Measurements from ENCODE around the gene DCUN1D3.
"Not testable (repeated sequence)": the region's sequence is repeated elsewhere in the genome, so short reads cannot be mapped to it uniquely, and the experiment has no call there.

Gene DCUN1D3, protein sequence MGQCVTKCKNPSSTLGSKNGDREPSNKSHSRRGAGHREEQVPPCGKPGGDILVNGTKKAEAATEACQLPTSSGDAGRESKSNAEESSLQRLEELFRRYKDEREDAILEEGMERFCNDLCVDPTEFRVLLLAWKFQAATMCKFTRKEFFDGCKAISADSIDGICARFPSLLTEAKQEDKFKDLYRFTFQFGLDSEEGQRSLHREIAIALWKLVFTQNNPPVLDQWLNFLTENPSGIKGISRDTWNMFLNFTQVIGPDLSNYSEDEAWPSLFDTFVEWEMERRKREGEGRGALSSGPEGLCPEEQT

DNA sequence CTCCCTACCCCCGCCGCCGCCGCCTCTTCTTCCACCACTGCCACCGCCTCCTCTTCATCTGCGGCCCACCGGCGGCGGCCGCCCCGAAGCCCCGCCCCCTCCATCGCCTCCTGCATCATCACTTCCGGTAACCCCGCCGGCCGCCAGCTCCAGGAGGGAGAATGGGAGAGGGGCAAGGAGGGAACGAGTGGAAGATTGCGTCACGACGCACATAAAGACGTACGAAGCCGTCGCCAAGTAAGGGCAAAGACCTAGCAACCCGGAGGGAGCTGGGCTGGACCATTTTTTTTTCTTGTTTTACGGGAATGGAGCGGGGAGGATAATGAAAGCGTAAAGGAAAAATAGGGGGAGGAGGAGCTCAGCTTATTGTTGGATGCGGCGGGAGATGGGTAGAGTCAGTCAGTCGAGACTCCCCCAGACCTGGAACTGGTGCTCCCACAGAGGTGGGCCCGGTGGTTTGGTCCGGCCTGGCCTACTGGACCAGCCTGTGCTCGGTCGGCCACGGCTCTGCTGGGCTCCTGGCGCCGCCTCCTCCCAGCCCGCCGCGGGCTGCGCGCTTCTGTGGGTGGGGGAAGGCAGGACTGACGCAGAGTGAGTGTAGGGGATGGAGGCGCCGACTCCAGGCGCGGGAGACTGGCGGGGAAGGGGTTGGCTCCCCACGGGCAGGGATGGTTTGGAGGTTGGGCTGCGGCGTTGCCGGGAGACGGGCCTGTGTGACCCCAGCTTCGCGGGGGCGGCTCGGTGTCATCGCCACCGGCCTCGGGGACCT lies at the start of gene DCUN1D3, which contains the start of gene LYRM1:
TSS of gene DCUN1D3 (minus strand) at position 60 of the 769 bp plus-strand sequence. CDS start 37,820 bp downstream, outside the sequence.
TSS of gene LYRM1 (plus strand) at position 473 of the 769 bp plus-strand sequence. CDS start 14,785 bp downstream, outside the sequence.
- peak; percentile 63 for DNase-seq

GRCh38 chr16:20949660-20950059 lies 49.5 kb upstream of the DCUN1D3 start:
- no peak for DNase-seq

DNA sequence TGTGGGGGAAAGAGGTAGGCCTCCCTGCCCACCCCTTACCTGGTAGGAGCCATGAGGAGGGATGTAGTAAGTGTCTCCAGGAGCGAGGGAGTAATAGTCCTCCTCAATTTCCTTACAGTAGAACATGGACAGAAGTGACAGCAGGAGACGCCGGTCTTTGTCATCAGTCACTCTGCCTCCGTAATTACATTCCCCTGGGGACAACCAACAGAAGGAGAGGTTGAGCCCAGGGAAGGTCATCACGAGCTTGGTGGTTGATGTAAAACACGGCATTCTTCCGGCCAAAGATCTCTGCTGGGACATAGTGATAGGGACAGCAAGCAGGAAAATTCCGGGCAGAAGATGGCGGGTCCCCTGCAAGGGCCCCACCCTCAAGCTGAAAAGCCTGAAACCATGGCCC lies 48.3 kb upstream of the DCUN1D3 start:
- DNase-seq = no peak

DNA sequence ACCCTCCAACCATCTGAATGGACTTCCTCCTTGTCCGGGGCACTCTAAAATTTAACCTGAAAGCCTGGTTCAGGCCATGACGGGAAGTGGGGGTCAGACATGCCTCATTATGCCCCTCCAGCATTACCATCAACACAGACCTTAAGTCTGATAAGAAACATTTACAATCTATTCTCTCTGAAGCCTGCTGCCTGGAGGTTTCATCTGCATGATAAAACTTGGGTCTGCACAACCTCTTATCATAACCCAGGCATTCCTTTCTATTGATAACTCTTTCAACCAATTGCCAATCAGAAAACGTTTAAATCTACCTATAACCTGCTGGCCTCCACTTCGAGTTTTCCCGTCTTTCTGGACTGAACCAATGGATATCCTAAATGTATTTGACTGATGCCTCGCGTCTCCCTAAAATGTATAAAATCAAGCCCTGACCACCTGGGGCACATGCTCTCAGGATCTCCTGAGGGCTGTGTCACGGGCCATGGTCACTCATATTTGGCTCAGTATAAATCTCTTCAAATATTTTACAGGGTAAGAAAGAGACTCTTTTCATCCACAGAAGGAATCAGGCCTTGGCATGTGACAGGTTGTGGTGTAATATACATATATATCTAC lies 46.0 kb upstream of the DCUN1D3 start:
- no peak for DNase-seq

GRCh38 chr16:20945575-20945875 lies 45.4 kb upstream of the DCUN1D3 start:
- DNase-seq = not testable (repeated sequence)

GRCh38 chr16:20944861-20945574 lies 44.9 kb upstream of the DCUN1D3 start:
- DNase-seq = no peak

- DNase-seq = no peak
These were observed 42.1 kb upstream of the DCUN1D3 start for GRCh38 chr16:20942256-20942655.

DNA sequence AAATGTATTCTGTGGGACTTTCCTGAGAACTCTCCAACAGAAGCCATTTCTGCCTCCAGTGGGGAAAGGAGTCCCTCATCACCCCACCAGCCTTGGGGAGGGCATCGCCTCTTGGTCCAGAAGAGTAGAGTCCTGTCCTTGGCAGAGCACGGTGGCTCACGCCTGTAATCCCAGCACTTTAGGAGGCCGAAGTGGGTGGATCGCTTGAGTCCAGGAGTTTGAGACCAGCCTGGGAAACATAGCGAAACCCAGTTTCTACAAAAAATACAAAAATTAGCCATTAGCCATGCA lies 41.4 kb upstream of the DCUN1D3 start:
- no peak for DNase-seq

DNA sequence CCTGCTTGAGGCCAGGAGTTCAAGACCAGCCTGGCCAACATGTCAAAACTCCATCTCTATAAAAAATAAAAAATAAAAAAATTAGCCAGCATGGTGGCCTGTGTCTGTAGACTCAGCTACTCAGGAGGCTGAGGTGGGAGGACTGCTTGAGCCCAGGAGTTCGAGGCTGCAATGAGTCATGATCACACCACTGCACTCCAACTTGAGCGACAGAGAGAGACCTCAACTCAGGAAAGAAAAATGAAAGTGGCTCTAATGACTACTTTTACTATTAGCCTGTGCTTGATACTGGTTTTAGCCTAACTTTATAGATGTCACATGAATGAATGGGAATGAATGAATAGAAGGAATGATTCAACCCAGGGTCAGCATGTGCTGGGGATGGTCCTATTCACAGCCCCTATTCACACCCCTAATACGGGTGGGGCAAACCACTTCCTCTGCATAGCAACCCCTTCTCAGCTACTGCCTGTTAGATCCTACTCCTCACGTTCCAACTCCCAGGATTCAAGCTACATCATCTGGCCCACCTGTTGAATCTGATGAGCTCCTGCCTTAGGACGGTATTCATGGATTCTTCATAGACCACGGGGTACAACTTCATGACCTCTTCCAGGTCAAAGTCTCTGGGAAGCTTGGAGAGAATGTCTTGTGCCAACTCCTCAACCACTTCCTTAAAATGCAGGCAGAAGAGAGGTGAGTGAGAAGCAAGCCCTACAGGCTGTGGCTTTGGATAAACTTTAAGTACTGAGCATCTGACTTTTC lies 40.9 kb upstream of the DCUN1D3 start:
- DNase-seq = no peak

DNA sequence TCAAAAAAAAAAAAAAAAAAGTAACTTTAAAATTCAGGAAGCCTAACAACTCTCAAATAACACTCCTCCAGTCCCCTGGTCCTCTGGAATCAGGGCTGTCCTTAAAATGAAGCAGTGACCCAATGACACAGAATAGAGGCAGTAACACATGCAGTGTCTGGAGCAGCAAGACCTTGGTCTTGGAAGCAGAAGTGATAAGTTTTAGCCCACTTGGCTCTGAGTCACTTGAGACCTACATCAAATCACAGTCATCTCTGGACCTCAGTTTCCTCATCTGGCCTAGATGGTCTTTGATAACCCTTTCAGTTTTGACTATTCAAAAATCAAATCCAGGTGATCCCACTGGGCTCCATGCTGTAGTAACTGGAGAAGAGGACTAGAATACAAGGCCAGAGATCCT lies 39.5 kb upstream of the DCUN1D3 start:
- no peak for DNase-seq

DNA sequence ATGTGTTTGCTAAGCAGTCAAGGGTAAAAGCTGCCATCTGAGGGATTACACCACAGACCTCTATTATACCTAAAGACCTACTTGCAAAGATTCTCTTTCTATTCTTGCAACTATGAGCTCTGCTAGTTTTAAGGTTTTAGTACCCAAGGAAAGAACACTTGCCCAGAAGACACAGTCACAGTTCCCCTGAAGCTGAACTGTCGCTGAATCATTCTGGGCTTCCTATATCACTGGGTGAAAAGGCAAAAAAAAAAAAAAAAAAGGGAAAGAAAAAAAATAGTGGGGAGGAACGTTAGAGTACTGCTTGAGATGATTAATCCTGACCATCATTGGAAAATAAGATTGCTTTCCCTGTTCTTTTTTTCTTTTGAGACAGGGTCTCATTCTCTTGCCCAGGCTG lies 38.3 kb upstream of the DCUN1D3 start:
- no peak for DNase-seq

- DNase-seq = no peak
These were observed 37.6 kb upstream of the DCUN1D3 start for GRCh38 chr16:20937736-20938135.

GRCh38 chr16:20933589-20933988 lies 33.4 kb upstream of the DCUN1D3 start:
- DNase-seq = no peak

DNA sequence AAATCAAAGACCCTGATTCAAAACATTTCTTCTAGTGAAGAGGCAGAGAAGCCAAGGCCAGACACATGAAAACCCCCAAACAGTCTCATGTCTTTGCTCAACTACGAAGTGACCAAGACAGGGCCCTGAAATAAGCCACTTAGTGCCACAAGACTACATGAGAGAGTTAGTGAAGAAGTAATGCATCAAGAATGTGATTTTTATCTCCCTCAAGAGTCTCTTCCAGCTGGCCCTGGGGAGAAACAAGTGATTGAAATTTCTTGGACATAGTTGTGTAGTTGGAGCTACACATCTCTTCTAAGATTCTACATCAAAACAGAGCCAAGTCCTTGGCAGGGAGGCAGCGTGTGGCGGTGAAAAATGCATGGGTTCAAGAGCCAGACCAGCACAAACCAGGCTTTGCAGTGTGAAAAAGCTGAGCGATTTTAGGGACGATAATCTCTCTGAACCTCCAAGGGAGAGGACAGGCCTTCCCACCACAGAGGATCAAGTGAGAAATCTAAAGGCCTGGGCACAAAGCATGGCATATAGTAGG lies 31.0 kb upstream of the DCUN1D3 start:
- no peak for DNase-seq

DNA sequence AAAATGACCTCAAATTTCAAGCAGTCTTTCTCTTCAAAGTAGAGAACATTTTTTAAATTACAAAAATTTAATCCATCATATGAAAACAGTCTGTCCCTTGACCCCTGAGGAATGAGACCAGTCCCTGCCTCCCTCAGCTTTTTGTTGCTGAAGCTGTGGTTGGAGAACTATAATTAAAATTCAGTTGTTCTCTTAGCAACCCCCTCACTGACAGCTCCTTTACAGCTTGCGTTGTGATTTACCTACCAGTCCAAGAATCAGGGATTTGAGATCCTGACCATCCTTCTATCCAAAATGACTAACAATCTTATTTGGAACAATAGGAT lies 30.2 kb upstream of the DCUN1D3 start:
- no peak for DNase-seq

DNA sequence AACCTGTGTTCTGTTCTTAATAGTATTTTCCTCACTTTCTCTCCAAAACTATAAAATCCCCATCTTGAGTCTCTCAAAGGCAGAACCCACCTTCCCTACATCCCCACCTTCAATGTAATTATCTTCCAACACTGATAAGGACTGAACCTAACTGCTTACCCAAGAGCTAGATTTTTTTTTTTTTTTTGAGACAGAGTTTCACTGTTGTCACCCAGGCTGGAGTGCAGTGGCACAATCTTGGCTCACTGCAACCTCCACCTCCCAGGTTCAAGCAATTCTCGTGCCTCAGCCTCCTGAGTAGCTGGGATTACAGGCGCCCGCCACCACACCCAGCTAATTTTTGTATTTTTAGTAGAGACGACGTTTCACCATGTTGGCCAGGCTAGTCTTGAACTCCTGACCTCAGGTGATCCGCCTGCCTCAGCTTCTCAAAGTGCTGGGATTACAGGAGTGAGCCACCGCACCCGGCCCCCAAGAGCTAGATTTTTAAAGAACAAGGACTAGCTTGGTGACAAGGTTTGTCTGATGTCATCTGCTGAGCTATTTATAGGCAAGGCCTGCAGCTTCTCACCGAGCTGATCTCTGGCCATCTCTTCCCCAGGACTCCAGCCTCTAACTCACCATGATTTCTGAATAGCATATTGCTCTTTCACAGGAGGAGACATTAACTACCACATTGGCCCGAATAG lies 29.7 kb upstream of the DCUN1D3 start:
- DNase-seq = not testable (repeated sequence)

DNA sequence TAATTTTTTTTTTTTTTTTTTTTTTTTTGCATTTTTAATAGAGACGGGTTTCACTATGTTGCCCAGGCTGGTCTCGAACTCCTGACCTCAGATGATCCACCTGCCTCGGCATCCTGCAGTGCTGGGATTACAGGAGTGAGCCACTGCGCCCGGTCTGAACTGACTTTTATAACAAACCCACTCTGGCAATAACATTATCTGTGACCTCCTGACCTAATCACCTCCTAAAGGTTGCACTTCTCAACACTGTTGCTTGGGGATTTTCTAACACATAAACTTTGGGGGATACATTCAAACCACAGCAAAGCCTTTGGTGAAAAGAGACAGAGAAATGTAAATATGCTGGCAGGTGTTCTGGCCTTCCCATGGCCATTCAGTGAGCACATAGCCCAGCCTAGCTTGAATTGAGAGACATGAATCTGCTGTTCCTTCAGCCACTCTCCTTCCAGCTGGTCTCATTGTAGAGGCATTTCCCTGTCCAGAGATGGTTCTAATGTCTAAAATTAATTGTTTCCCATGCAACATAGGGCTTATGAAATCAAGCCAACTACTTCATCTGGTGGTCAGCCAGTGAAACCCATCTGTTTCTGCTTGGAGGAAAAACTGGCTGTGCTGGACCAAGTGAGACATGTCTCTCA lies 28.7 kb upstream of the DCUN1D3 start:
- DNase-seq = no peak

- no peak for DNase-seq
These were observed 25.6 kb upstream of the DCUN1D3 start for GRCh38 chr16:20925751-20926150.

DNA sequence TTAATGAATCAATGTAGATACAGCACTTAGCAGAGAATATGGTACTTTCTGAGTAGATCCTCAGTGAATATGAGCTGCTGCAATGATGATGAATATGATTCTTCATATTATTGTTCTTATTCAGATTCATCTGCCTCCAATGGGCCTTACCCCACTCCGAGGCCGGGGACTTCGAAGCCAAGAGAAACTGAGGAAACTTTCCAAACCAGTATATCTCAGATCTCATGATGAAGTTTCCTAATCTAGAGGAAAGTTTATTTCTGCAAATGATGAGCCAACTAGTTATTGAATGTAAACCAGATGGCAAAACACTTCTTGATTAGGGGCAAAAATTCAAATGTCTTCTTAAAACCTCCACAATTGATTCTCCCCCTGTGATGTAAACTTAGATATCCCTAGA lies 23.7 kb upstream of the DCUN1D3 start:
- no peak for DNase-seq

DNA sequence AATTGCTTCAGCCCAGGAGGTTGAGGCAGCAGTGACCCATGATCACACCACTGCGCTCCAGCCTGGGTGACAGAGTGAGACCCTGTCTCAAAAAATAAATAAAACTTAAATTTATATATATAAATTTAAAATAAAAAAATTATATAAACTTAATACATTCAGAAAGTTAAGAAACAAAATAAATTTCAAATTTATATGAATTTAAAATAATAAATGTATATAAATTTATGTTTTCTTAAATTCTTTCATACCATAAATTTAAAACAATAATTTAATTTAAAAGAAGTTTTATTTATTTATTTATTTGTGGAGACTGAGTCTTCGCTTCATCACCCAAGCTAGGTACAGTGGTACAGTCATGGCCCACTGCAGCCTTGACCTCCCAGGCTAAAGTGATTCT lies 20.6 kb upstream of the DCUN1D3 start:
- DNase-seq = no peak

DNA sequence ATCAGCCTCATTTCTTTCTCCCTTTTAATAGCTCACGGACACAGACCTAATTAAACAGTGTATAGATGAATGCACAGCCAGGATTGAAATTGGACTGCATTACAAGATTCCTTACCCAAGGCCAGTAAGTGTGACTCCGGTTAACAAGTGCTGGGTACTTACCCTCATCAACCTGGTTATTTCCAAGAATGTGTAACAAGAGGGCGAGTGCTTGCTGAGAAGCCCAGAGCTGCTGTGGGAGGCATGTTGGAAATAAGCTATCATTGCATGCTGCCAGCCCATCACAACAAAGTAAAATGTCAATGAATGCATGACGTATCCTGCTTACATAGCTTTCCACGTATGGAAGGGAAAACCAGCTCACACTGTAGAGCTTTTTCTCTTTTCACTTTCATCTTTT lies 19.9 kb upstream of the DCUN1D3 start:
- no peak for DNase-seq

Measured in NCI-H187 treated with DMSO at 0.1 percent for 48 hours (cell line).